22Rv1 (cell line): ENCODE data around the gene SREBF1.

ENCODE experiments used
- CTCF ChIP-seq: fragments of 450-650 bp; IDR thresholded peaks from 2 replicates; pipeline ENCODE4 v1.5.1; 2017; ENCODE audit warnings: mild to moderate bottlenecking
- ZFX ChIP-seq: fragments of 450-650 bp; IDR thresholded peaks from 2 replicates; pipeline ENCODE4 v1.6.1; 2017; ENCODE audit warnings: antibody characterized with exemption, borderline replicate concordance

GRCh38 chr17:17833658-17834357, 3.0 kb downstream of the SREBF1 start:
- TF ChIP-seq CTCF (no peak), ZFX (no peak)
